HepG2 (cell line): ENCODE data around the gene ADARB2. TPM values are rescaled to one million over a fixed set of nuclear protein-coding genes. Genes with fewer than 3 reads are reported as not detected.

Source experiments
- ATAC-seq: fragments of 200-7000 bp; cut with Tn5 transposase; 3 replicates; pipeline ENCODE4 v1.9.1; 2020; ENCODE audit warnings: mild to moderate bottlenecking, moderate library complexity
- BruUV-seq: library from RNA; stranded (reverse); fragments of 400-500 nt; replicated peaks from 2 replicates; lab custom pipeline; 2021; lab: Mats Ljungman, UMichigan
- CTCF ChIA-PET: fragments of 300-600 bp; formaldehyde crosslinking; extraction: SDS; loops from one replicate; lab custom pipeline; 2021; ENCODE audit warnings: low total read pairs, inconsistent platforms, low intra/inter-chr PET ratio; lab: Yijun Ruan, JAX
- POLR2A ChIA-PET: fragments of 350-600 bp; sonication (Branson Sonifier 250); formaldehyde crosslinking; loops from one replicate; lab custom pipeline; 2020; ENCODE audit warnings: antibody characterized with exemption, inconsistent platforms; lab: Yijun Ruan, JAX
- DNase-seq: peaks from one replicate; pipeline ENCODE4 v3.0.0-alpha.2; 2015; ENCODE audit warnings: low spot score
- FAIRE-seq: peaks from 3 replicates; lab custom pipeline; 2011; peaks lifted over from hg19 to GRCh38; lab: Jason Lieb, UNC
- H2AFZ ChIP-seq: one replicate; pipeline ENCODE4 v1.6.1; 2011; ENCODE audit warnings: low read length, inconsistent platforms
- H3K27ac ChIP-seq: fragments of 300-600 bp; 3 replicates; pipeline ENCODE4 v1.8.0; 2011; ENCODE audit warnings: mixed run types, mild to moderate bottlenecking, mixed read lengths, low read length, inconsistent platforms; ENCODE audit not compliant: insufficient read depth; ENCODE audit errors: extremely low read length
- H3K27me3 ChIP-seq, 2 experiments: fragments of 200-600 bp in 1 of 2; 2 replicates in 1 of 2; 3 replicates in 1 of 2; pipeline versions ENCODE4 v1.6.0 to v1.8.0; 2011; ENCODE audit warnings: low read length in 2 of 2, mild to moderate bottlenecking in 2 of 2, moderate library complexity in 2 of 2, inconsistent platforms in 1 of 2; ENCODE audit not compliant: insufficient read depth in 2 of 2, control insufficient read depth in 1 of 2
- H3K36me3 ChIP-seq, 2 experiments: fragments of 200-600 bp in 1 of 2; replicated peaks in 1 of 2; 2 replicates in 1 of 2; 3 replicates in 1 of 2; pipeline versions ENCODE4 v1.5.1 to v1.8.0; 2011; ENCODE audit warnings: low read length in 2 of 2, inconsistent platforms in 1 of 2; ENCODE audit not compliant: insufficient read depth in 2 of 2, control insufficient read depth in 1 of 2
- H3K4me1 ChIP-seq: 2 replicates; pipeline ENCODE4 v1.5.1; 2012; ENCODE audit warnings: low read length, inconsistent platforms; ENCODE audit not compliant: insufficient read depth
- H3K4me2 ChIP-seq: 2 replicates; pipeline ENCODE4 v1.6.0; 2011; ENCODE audit warnings: low read depth, low read length, inconsistent platforms
- H3K4me3 ChIP-seq, 3 experiments: fragments of 200-600 bp in 1 of 3; sonication (generic), shearing (Covaris generic) in 1 of 3; replicated peaks in 1 of 3; 2 replicates each; pipeline ENCODE4 v1.5.1; 2011 to 2016; ENCODE audit warnings: low read length in 3 of 3, inconsistent platforms in 2 of 3, low read depth in 2 of 3, mild to moderate bottlenecking in 2 of 3, control low read depth in 1 of 3, mixed read lengths in 1 of 3; ENCODE audit not compliant: insufficient read depth in 1 of 3
- H3K79me2 ChIP-seq: one replicate; pipeline ENCODE4 v1.6.1; 2011; ENCODE audit warnings: low read length, inconsistent platforms; ENCODE audit not compliant: insufficient read depth
- H3K9ac ChIP-seq: 2 replicates; pipeline ENCODE4 v1.6.0; 2011; ENCODE audit warnings: mild to moderate bottlenecking, low read depth, low read length, inconsistent platforms; ENCODE audit not compliant: insufficient read depth
- H3K9me3 ChIP-seq: 2 replicates; pipeline ENCODE4 v1.5.1; 2012; ENCODE audit warnings: mild to moderate bottlenecking, low read length
- H4K20me1 ChIP-seq: 2 replicates; pipeline ENCODE4 v1.6.0; 2011; ENCODE audit warnings: inconsistent platforms, mild to moderate bottlenecking, low read length, moderate library complexity; ENCODE audit not compliant: insufficient read depth
- ADNP ChIP-seq: sonication (generic); formaldehyde crosslinking; IDR thresholded peaks from 2 replicates; pipeline ENCODE4 v1.4.0; 2020; ENCODE audit warnings: missing genetic modification reagents
- CCDC6 ChIP-seq: sonication (generic); formaldehyde crosslinking; IDR thresholded peaks from 2 replicates; pipeline ENCODE4 v1.8.1; 2022; ENCODE audit warnings: mild to moderate bottlenecking, missing genetic modification reagents, moderate library complexity
- CREB1 ChIP-seq, 2 experiments: fragments of 450-650 bp in 1 of 2; IDR thresholded peaks; 2 replicates each; pipeline ENCODE4 v1.6.1; 2016 to 2017; ENCODE audit warnings: control low read depth in 1 of 2, mild to moderate bottlenecking in 1 of 2, missing compliant biosample characterization in 1 of 2, missing genetic modification characterization in 1 of 2
- HMGA1 ChIP-seq: sonication (generic); formaldehyde crosslinking; conservative IDR thresholded peaks from 2 replicates; pipeline ENCODE4 v1.4.0; 2020; ENCODE audit warnings: missing genetic modification reagents
- IKZF4 ChIP-seq: sonication (generic); formaldehyde crosslinking; IDR thresholded peaks from 2 replicates; pipeline ENCODE4 v1.5.1; 2020; ENCODE audit warnings: borderline replicate concordance, mild to moderate bottlenecking, low read depth, missing genetic modification reagents; ENCODE audit errors: not compliant biosample characterization
- JDP2 ChIP-seq: sonication (generic); formaldehyde crosslinking; IDR thresholded peaks from 2 replicates; pipeline ENCODE4 v1.8.1; 2022; ENCODE audit warnings: missing genetic modification reagents, borderline replicate concordance
- KMT2A ChIP-seq: sonication (generic); formaldehyde crosslinking; IDR thresholded peaks from 2 replicates; pipeline ENCODE4 v1.4.0; 2020; ENCODE audit warnings: missing genetic modification reagents
- MAFK ChIP-seq, 2 experiments: IDR thresholded peaks in 1 of 2; conservative IDR thresholded peaks in 1 of 2; 2 replicates each; pipeline ENCODE4 v1.6.1; 2011; ENCODE audit warnings: improper control_type of control experiment in 2 of 2, low read length in 2 of 2
- MTERF4 ChIP-seq: sonication (generic); formaldehyde crosslinking; IDR thresholded peaks from 2 replicates; pipeline ENCODE4 v1.8.0; 2023; ENCODE audit warnings: mild to moderate bottlenecking, missing genetic modification reagents
- NKX3-1 ChIP-seq: sonication (generic); formaldehyde crosslinking; IDR thresholded peaks from 2 replicates; pipeline ENCODE4 v1.5.0; 2020; ENCODE audit warnings: missing genetic modification reagents
- ONECUT2 ChIP-seq: sonication (generic); formaldehyde crosslinking; IDR thresholded peaks from 2 replicates; pipeline ENCODE4 v1.4.0; 2020; ENCODE audit warnings: missing genetic modification reagents
- RBAK ChIP-seq: sonication (generic); formaldehyde crosslinking; IDR thresholded peaks from 2 replicates; pipeline ENCODE4 v1.5.1; 2020; ENCODE audit warnings: mild to moderate bottlenecking, missing genetic modification reagents
- SNAI1 ChIP-seq: sonication (generic); formaldehyde crosslinking; IDR thresholded peaks from 2 replicates; pipeline ENCODE4 v1.5.0; 2020; ENCODE audit warnings: mild to moderate bottlenecking, missing genetic modification reagents, borderline replicate concordance
- ZBED4 ChIP-seq: sonication (generic); formaldehyde crosslinking; IDR thresholded peaks from 2 replicates; pipeline ENCODE4 v1.4.0; 2020; ENCODE audit warnings: missing genetic modification reagents, borderline replicate concordance
- ZNF225 ChIP-seq: sonication (generic); formaldehyde crosslinking; IDR thresholded peaks from 2 replicates; pipeline ENCODE4 v1.4.0; 2020; ENCODE audit warnings: mild to moderate bottlenecking, missing genetic modification reagents
- ZNF430 ChIP-seq: sonication (generic); formaldehyde crosslinking; IDR thresholded peaks from 2 replicates; pipeline ENCODE4 v1.9.0; 2021; ENCODE audit warnings: mild to moderate bottlenecking, missing genetic modification reagents
- ZNF761 ChIP-seq: sonication (generic); formaldehyde crosslinking; conservative IDR thresholded peaks from 2 replicates; pipeline ENCODE4 v1.4.0; 2020; ENCODE audit warnings: mild to moderate bottlenecking, missing genetic modification reagents
- ZNF768 ChIP-seq: sonication (generic); formaldehyde crosslinking; IDR thresholded peaks from 2 replicates; pipeline ENCODE4 v1.4.0; 2020; ENCODE audit warnings: missing genetic modification reagents
- ZNF780A ChIP-seq: sonication (generic); formaldehyde crosslinking; IDR thresholded peaks from 2 replicates; pipeline ENCODE4 v1.8.0; 2022; ENCODE audit warnings: mild to moderate bottlenecking, missing genetic modification reagents, moderate library complexity
- WGBS: methylation state at CpG from one replicate; pipeline ENCODE4 v1.1.6; 2017; ENCODE audit warnings: low lambda C conversion rate; 5-methylcytosine and 5-hydroxymethylcytosine counted together
- in situ Hi-C: cut with HindIII; loops from 2 replicates; pipeline ENCODE4 v1.10.0; 2017; ENCODE audit warnings: low pct_unique_long_range_greater_than_20kb; ENCODE audit not compliant: extremely low pct_ligation_motif_present
- intact Hi-C: fragments of 100-400 bp; cut with micrococcal nuclease; formaldehyde crosslinking; loops from one replicate; pipeline ENCODE4 v1.10.0; 2022; ENCODE audit not compliant: unreplicated experiment
- polyA plus RNA-seq, 8 experiments: library from polyadenylated mRNA; depleted of rRNA in 3 of 8; stranded (reverse) in 7 of 8; unstranded in 1 of 8; fragments of >200 nt; fragmentation: Illumina TruSeq in 4 of 8; extraction: Trizol in 4 of 8; gene quantifications; 2 replicates each; pipeline versions ENCODE4 v1.2.1 to v1.2.3, GENCODE V29; 2011 to 2016; ENCODE audit warnings: low read depth in 4 of 8, missing spikeins in 1 of 8, mixed read lengths in 1 of 8; ENCODE audit not compliant: insufficient read depth in 1 of 8
- total RNA-seq, 5 experiments: library from RNA; depleted of rRNA; stranded (reverse); fragments of >200 nt; fragmentation: Illumina TruSeq; extraction: Trizol; gene quantifications; 2 replicates each; pipeline ENCODE4 v1.2.3, GENCODE V29; 2016; ENCODE audit warnings: low read depth in 1 of 5

Gene ADARB2
- total and polyA plus RNA-seq, 2 of the 13 experiments (the other 11 are each of a cell fraction or from before 2014, with no cell fraction given): not detected

DNA sequence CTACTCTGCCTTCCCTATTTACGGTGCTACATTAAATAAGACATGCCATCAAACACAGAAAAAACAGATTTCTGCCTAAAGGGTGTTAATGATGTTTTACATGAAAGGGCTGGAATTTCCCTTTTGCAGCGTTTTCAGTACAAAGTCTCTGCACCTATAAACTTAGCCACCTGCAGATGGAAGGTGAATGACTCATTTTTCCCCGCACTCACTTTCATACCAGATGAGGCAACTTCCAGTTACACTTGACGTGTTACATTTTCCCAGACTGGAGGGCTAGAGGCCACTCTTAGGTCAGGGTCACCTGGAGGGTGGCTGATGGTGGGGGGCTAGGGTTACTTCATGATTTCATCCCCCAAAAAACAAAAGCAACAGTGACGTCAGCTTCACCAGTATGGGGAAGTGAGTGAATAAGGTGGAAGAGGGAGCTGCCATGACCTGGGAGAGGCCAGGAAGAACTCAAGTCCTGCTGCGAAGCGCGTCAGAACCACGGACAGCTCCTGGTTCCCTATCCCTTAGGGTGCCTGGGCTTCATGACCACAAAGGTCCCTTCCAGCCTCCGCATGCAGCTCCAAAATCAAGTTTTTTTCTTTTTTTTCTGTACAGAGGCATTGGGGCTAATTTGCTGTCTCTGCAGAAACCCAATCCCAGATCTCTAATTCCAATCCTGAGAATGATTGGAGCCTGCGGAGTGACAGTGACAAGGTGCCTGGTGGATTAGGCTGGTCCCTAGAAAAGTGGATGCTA is 94.0 kb downstream of the ADARB2 start (continued):
- TF ChIP-seq ZNF768 (CRISPR knock-in tag) (no peak), ZNF761 (CRISPR knock-in tag) (no peak), ZNF430 (0 out of 2 replicates have a peak, but pooled peaks have one; percentile 43), KMT2A (CRISPR knock-in tag) (no peak), MAFK (conservative IDR thresholded peaks at IDR 0.05 in 1 of 2, IDR thresholded peaks at IDR 0.05 in 1 of 2; ENCODE audit: low read length in 2 of 2) (0 out of 4 replicates have a peak, but pooled peaks of 1 of the 2 experiments have one; percentile 13), CREB1 (IDR thresholded peaks at IDR 0.05) (peak; percentile 85), CREB1 (CRISPR knock-in tag; IDR thresholded peaks at IDR 0.05) (no peak)

DNA sequence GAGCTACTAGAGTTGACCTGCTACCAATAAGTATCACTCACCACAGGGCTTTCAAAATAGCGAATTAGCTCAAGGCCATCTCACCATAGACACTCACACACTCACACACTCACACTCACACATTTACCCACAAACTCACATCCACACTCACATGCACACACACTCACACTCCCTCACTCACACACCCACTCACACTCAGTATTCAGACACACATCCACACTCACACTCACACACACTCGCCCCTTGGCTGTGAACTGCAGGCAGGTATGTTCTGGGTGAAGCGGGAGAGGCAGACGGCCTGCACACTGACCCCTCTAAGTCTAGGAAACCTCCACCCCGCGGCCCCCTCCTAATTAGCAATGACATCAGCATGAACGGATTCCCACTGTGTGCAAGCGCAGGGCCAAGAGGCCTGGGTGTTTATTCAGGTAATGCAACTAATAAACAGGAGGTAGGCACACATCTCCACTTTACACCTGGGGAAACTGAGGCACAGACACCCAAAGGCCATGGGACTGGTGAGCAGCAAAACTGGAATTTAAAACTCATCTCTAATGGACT is 94.6 kb downstream of the ADARB2 start:
- no TSS peak for BruUV-seq
- ATAC-seq (no peak), DNase-seq (no peak), FAIRE-seq (no peak)
- Histone ChIP-seq H3K79me2 (no peaks in the 10 kb centered on the region), H3K4me3 (no peak overlapping the region), H3K27me3 (no peaks in the 10 kb centered on the region; a peak in 1 of 5 replicates), H4K20me1 (no peaks in the 10 kb centered on the region), H3K4me2 (no peak overlapping the region), H3K4me1 (no peaks in the 10 kb centered on the region), H3K36me3 (no peaks in the 10 kb centered on the region), H2AFZ (no peak overlapping the region), H3K27ac (no peak overlapping the region), H3K9me3 (no peaks in the 10 kb centered on the region), H3K9ac (no peak overlapping the region)
- ChIA-PET POLR2A (no interaction called here), CTCF (no interaction called here)
- in situ Hi-C loops (no loop called here), intact Hi-C loops (no loop called here)
- WGBS: 32% methylated on average over 8 of the region's 8 CpGs
- TF ChIP-seq MTERF4 (CRISPR knock-in tag): no peak
- TF ChIP-seq ADNP: no peak
- TF ChIP-seq IKZF4 (CRISPR knock-in tag): no peak
- no peak for TF ChIP-seq CCDC6 (CRISPR knock-in tag)
- TF ChIP-seq ZBED4: no peak
- TF ChIP-seq ZNF780A (CRISPR knock-in tag): no peak
- TF ChIP-seq RBAK (CRISPR knock-in tag): no peak
- no peak for TF ChIP-seq ZNF225 (CRISPR knock-in tag)
- TF ChIP-seq NKX3-1 (CRISPR knock-in tag): no peak
- TF ChIP-seq HMGA1 (CRISPR knock-in tag): no peak
- no peak for TF ChIP-seq SNAI1 (CRISPR knock-in tag)
- no peak for TF ChIP-seq ONECUT2 (CRISPR knock-in tag)
- TF ChIP-seq JDP2 (CRISPR knock-in tag): no peak
